Measurements from ENCODE around the gene MYO16. TPM values are rescaled to one million over a fixed set of nuclear protein-coding genes. Genes with fewer than 3 reads are reported as not detected.

The MYO16 gene
- total RNA-seq, 2 experiments from 2014 or later: not detected

DNA sequence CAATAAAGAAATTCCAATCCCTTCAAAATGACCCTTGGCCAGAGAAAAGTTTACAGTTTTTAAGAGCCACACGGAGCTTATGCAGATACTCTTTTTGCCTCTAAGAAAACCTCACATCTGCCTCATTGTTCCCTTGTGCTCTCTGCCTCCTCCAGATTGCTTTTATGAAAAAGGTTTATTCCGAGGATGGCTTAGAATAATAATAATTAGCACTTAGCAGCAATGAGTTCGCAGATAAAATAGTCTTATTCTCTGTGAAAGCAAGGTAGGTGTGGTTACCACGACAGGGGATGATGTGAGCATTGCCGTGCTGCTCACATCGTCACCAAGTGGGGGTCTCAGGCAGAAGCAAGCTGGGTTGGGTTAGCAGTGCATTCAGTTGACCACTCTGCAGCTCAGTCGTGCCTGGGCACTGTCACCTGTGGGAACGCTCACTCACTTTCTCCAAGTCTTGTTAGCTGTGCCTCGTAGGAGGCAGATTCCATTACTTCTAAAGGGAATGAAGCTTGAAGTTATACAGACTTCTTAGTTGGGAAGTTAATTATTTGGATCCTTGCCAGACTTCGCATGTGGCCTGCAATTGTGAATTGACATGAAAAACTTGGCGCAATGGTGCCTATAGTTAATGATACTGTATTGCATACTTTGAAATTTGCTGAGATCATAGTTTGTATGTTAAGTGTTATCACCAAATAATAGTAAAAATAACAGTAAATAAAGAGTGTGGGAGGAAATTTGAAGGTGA is 157.2 kb downstream of the MYO16 start:
- CTCF ChIA-PET: no interaction called here
- H3K4me1 Mint-ChIP-seq (ENCODE audit: low read depth): no peaks in the 10 kb centered on the region
- peaks cover 10% of the 10 kb centered on the region for H3K27me3 Mint-ChIP-seq (ENCODE audit: low read depth)
- intact Hi-C loops (cut with micrococcal nuclease): no loop called here
- no peaks in the 10 kb centered on the region for H3K9me3 Mint-ChIP-seq
- no peaks in the 10 kb centered on the region for H3K36me3 Mint-ChIP-seq (ENCODE audit: low read depth)
- H3K27ac Mint-ChIP-seq: no peak overlapping the region
- DNase-seq: no peak
- no peak overlapping the region for H3K4me3 Mint-ChIP-seq

DNA sequence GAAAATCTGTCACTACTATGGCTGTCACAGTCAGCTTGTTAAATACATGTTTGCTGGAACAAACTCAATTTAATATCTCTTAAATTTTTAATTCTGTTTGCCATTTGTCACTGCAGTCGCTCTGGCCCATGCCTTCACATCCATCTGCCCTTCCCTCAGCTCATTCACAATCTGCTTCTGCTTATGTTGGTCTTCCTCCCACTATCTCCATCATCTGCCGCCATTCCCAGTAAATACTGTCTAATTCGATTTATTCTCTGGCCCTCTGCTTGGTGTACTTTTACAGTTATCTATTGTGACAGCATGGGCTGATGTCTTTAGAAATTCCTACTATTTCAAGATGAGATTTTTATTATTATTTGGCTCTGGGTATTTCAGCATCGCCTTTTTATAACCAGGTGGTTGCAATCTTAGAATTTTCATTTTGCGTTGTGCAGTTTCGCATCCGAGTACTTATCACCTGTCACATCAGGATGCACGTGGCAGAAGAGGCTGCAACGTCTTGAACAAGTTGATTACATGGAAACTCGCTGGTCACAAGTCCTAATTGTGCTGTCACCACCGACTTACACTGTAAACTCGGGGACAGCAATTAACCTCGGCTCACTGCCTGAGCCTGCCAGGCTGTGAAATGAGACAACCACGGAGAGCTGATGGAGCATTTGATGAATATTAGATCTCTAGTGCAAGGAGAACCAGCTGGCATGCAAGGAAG is 158.4 kb downstream of the MYO16 start:
- Mint-ChIP-seq H3K9me3 (no peaks in the 10 kb centered on the region), H3K4me1 (ENCODE audit: low read depth) (no peaks in the 10 kb centered on the region)
- intact Hi-C loops (cut with micrococcal nuclease): no loop called here

DNA sequence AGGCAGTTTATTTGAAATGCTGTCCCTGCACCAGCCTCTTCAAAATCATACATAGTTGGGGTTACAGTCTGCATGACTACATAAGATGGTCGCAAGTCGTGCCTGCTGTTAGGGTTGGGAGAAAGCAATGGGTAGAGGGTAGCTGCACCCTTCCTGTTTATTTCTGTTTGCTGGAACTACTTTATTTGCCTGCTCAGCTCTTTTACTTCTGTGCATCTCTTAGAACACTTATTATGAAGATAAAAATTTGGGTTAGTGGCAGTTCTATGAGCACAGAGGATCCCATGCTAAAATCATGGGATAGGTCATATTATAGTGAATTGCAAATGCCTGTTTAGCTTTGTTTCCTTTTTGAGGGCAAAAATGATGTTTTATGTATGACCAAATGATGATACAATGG is 160.1 kb downstream of the MYO16 start:
- DNase-seq: no peak
- H3K27ac Mint-ChIP-seq: no peak overlapping the region
- H3K27me3 Mint-ChIP-seq (ENCODE audit: low read depth): peaks cover 11% of the 10 kb centered on the region
- CTCF ChIA-PET: no interaction called here
- H3K9me3 Mint-ChIP-seq: no peaks in the 10 kb centered on the region
- H3K4me3 Mint-ChIP-seq: no peak overlapping the region
- peaks cover 1% of the 10 kb centered on the region for H3K36me3 Mint-ChIP-seq (ENCODE audit: low read depth)
- intact Hi-C loops (cut with micrococcal nuclease): no loop called here
- H3K4me1 Mint-ChIP-seq (ENCODE audit: low read depth): no peaks in the 10 kb centered on the region

More for the DNA sequence above, 158.4 kb downstream of the MYO16 start:
- DNase-seq: no peak
- CTCF ChIA-PET: no interaction called here
- no peak overlapping the region for H3K4me3 Mint-ChIP-seq
- no peaks in the 10 kb centered on the region for H3K36me3 Mint-ChIP-seq (ENCODE audit: low read depth)
- peaks cover 11% of the 10 kb centered on the region for H3K27me3 Mint-ChIP-seq (ENCODE audit: low read depth)
- no peak overlapping the region for H3K27ac Mint-ChIP-seq

DNA sequence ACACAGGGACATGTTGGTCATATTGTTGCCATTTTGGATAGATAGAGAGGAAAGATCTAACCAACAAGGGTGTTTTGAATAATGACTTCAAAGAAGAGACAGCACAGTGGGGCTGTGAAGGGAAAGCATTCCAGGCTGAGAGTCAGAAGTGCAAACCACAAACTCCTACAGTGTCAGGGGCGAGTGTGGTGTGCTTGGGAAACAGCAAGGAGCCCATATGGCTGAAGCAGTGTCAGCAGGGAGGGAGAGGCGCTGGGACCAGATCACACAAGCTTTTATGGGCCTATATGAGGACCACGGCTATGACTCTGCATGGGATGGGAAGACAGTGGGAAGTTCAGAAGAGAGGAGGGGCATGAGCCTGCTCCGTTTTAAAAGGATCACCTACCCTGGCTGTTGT is 166.4 kb downstream of the MYO16 start:
- H3K27me3 Mint-ChIP-seq (ENCODE audit: low read depth): peaks cover 6% of the 10 kb centered on the region
- CTCF ChIA-PET: no interaction called here
- no peak overlapping the region for H3K27ac Mint-ChIP-seq
- DNase-seq: no peak
- H3K4me1 Mint-ChIP-seq (ENCODE audit: low read depth): no peaks in the 10 kb centered on the region
- no peak overlapping the region for H3K4me3 Mint-ChIP-seq
- intact Hi-C loops (cut with micrococcal nuclease): no loop called here
- H3K36me3 Mint-ChIP-seq (ENCODE audit: low read depth): peaks cover 1% of the 10 kb centered on the region
- H3K9me3 Mint-ChIP-seq: no peaks in the 10 kb centered on the region

DNA sequence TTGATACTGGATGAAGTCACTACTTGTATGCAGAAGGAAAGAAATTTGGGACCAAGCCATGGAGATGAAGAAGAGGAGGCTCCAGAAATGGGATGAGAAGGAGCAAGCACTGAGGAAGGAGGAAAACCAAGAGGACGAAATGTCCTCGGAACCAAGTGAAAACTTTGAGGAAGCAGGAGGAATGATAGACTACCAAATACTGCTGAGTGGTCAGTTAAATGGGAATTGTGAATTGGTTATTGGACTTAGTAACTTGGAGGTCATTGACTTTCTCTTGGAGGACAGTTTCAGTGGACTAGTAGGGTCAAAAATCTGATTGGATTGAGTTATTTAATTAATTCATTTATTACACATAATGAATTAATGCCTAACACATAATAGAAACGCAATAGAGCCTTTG is 167.9 kb downstream of the MYO16 start:
- CTCF ChIA-PET: no interaction called here

DNA sequence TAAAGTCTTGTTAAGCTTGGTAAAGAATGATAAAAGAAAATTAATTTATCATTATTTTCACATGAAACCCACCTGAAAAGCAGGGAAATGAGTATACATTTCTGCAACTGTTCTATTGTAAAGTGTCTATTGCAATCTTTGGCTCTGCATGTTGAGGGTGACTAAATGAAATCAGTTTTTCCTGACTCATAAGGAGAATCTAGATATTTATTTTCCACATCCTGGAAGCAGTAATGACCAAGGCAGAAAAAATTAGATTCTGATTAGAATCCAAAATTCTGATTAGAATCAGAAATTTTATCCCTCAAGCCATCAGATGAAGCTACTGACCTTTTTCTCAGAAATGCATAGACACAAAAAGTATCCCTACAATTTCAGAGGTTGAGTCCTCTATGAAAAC is 178.4 kb downstream of the MYO16 start:
- DNase-seq: no peak
- CTCF ChIA-PET: no interaction called here
- Mint-ChIP-seq H3K27me3 (ENCODE audit: low read depth) (no peaks in the 10 kb centered on the region), H3K4me1 (ENCODE audit: low read depth) (no peaks in the 10 kb centered on the region), H3K36me3 (ENCODE audit: low read depth) (no peaks in the 10 kb centered on the region), H3K4me3 (no peak overlapping the region), H3K27ac (no peak overlapping the region), H3K9me3 (no peaks in the 10 kb centered on the region)
- intact Hi-C loops (cut with micrococcal nuclease): no loop called here

More for the DNA sequence above, 167.9 kb downstream of the MYO16 start:
- Mint-ChIP-seq H3K27me3 (ENCODE audit: low read depth) (peaks cover 3% of the 10 kb centered on the region), H3K4me3 (no peak overlapping the region), H3K36me3 (ENCODE audit: low read depth) (peaks cover 1% of the 10 kb centered on the region), H3K9me3 (no peaks in the 10 kb centered on the region), H3K4me1 (ENCODE audit: low read depth) (no peaks in the 10 kb centered on the region), H3K27ac (no peak overlapping the region)
- DNase-seq: no peak
- intact Hi-C loops (cut with micrococcal nuclease): no loop called here

DNA sequence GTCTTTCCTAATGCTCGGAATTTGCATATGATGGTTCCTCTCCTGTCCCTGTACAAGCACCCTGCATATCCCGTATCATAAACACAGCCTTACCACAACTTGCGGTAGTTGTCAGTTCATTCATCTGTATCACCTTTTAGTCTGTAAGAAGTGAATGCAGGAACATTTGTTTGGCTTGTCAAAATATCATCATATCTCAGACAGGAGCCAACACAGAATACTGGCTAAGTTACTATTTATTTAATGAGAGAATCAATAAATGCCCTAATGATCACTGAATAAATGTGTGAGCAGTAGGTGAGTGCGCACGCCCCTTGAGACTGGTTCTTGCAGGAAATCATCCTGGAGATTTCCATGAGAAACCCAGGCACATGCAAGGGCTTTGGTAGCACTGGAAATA is 182.8 kb downstream of the MYO16 start:
- Mint-ChIP-seq H3K4me3 (no peak overlapping the region), H3K27me3 (ENCODE audit: low read depth) (no peaks in the 10 kb centered on the region), H3K27ac (no peak overlapping the region), H3K36me3 (ENCODE audit: low read depth) (no peaks in the 10 kb centered on the region), H3K9me3 (no peaks in the 10 kb centered on the region), H3K4me1 (ENCODE audit: low read depth) (no peaks in the 10 kb centered on the region)
- CTCF ChIA-PET: no interaction called here
- intact Hi-C loops (cut with micrococcal nuclease): no loop called here
- DNase-seq: no peak

DNA sequence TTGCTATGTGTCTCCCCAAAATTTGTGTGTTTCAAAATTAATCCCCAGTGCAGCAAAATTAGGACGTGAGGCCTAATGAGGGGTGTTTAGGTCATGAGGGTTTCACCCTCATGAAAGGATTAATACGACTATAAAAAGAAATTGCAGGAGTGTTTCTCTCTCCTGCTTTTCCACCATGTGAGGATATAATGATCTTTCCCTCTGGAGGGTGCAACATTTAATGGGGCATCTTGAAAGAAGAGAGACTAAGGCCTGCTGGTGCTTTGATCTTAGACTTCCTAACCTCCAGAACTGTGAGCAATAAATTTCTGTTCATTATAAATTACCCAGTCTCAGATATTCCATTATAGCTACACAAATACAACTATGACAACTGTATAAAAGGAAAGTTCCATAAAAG is 183.2 kb downstream of the MYO16 start:
- CTCF ChIA-PET: no interaction called here
- no peaks in the 10 kb centered on the region for H3K36me3 Mint-ChIP-seq (ENCODE audit: low read depth)
- no peaks in the 10 kb centered on the region for H3K9me3 Mint-ChIP-seq
- DNase-seq: no peak
- no peaks in the 10 kb centered on the region for H3K4me1 Mint-ChIP-seq (ENCODE audit: low read depth)
- no peaks in the 10 kb centered on the region for H3K27me3 Mint-ChIP-seq (ENCODE audit: low read depth)
- intact Hi-C loops (cut with micrococcal nuclease): no loop called here
- H3K27ac Mint-ChIP-seq: no peak overlapping the region
- no peak overlapping the region for H3K4me3 Mint-ChIP-seq

DNA sequence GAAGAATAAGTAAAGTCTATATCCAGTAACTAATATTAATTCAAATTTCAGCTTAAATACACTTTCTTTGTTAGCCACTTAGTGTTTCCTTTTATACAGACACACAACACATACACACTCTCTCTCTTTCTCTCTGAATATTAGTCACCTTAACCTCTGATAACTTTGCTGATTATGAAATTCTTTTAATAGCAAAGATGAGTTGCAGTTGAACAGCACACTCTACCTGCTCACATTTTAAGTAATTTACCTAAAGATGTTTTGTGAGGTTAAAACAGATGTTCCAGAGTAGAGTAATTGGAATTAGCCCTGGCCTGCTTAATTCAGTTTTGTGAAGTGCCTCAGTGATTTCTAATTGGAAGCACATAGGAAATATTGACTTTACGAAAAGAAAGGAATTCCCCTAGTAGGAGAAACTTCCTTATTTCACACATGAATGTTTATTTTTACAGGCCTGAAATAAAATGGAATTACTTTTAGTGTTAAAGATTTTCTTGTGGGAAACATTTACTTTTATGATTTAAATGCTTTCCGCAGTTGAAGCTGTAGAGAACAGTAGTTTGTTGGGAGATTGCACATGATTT is 184.3 kb downstream of the MYO16 start:
- Mint-ChIP-seq H3K36me3 (ENCODE audit: low read depth) (no peaks in the 10 kb centered on the region), H3K27ac (no peak overlapping the region), H3K9me3 (no peaks in the 10 kb centered on the region), H3K27me3 (ENCODE audit: low read depth) (no peaks in the 10 kb centered on the region), H3K4me1 (ENCODE audit: low read depth) (no peaks in the 10 kb centered on the region), H3K4me3 (no peak overlapping the region)
- intact Hi-C loops (cut with micrococcal nuclease): no loop called here
- DNase-seq: no peak
- CTCF ChIA-PET: no interaction called here

DNA sequence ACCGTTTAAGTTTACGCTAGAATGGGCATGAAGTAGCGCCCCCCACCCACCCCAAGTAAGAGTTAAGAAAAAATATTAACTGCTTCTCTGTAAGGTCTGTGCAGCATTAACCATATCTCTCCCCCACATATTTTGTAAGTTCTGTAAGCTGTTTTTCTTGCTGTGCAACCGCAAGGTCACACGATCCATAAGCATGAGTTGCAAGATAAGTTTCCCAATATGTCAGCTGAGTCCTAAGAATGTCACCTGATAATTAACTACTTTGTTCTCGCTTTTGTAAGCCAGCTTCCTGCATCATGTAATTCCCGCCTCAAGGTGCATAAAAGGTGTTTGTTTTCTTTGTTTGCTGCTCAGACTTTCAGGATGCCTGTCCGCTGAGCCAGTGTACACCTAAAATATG is 187.0 kb downstream of the MYO16 start:
- H3K27me3 Mint-ChIP-seq (ENCODE audit: low read depth): no peaks in the 10 kb centered on the region
- intact Hi-C loops (cut with micrococcal nuclease): no loop called here
- no peak overlapping the region for H3K4me3 Mint-ChIP-seq
- no peak overlapping the region for H3K27ac Mint-ChIP-seq
- no peaks in the 10 kb centered on the region for H3K9me3 Mint-ChIP-seq
- CTCF ChIA-PET: no interaction called here
- H3K36me3 Mint-ChIP-seq (ENCODE audit: low read depth): no peaks in the 10 kb centered on the region
- DNase-seq: no peak
- H3K4me1 Mint-ChIP-seq (ENCODE audit: low read depth): no peaks in the 10 kb centered on the region

DNA sequence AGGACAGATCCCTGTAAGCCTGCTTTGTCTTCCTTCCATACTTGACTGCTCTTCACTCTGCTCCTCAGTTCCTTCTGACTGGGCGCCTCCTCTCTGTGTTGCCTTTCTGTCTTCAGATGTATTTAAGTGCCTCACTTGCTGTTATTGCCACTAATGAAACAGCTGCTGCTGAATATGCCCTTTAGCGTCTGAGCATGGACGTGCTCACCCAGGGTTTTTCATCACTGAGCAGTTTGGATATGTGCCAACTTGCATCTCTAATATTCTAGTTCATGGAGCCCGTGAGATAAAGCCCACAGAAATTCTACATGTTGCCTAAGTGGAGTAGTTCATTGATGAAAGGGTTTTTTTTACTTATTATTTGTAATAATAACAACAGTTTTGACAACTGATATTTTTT is 198.2 kb downstream of the MYO16 start:
- Mint-ChIP-seq H3K4me1 (ENCODE audit: low read depth) (no peaks in the 10 kb centered on the region), H3K9me3 (peaks cover 6% of the 10 kb centered on the region), H3K27ac (no peak overlapping the region), H3K27me3 (ENCODE audit: low read depth) (peaks cover 4% of the 10 kb centered on the region), H3K36me3 (ENCODE audit: low read depth) (peaks cover 2% of the 10 kb centered on the region), H3K4me3 (no peak overlapping the region)
- intact Hi-C loops (cut with micrococcal nuclease): no loop called here
- no peak for DNase-seq
- CTCF ChIA-PET: interaction anchor here (0.6 kb wide), 1 partner anchor 202 kb away, joined by 3 read pairs; no protein-coding TSS in a partner anchor

DNA sequence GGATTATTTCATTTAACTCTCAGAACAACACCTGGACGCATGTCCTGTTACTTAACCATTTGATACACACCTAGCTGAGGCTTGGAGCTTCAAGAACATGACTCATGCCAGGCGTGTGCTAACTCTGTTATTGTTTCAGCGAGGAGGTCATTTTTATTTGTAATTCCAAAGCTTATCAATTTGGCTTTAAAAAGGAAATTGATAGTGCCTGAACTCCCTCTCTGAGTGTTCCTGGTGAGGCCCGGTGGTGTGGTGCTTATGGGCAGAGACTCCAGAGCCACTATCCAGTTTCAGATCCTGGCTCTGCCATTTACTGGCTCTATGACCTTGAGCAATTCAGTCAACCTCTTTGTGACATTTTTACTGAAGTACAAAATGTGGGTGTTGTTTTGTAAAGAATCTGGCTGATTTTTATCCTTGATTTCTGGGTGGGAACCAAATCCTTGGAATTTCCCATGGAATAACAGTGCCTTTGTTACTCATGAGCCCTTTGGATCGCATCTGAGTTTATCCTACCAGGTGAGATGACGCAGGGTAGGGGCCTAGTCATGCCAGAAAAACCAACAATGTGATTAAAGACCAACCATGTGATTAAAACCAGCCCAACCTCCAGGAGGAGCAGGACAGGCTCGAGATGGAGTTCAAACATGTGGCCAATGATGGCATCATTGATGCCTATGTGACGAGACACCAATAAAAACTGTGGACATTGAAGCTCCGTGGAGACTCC is 198.8 kb downstream of the MYO16 start:
- Mint-ChIP-seq H3K4me3 (no peak overlapping the region), H3K4me1 (ENCODE audit: low read depth) (no peaks in the 10 kb centered on the region), H3K27ac (no peak overlapping the region), H3K27me3 (ENCODE audit: low read depth) (peaks cover 4% of the 10 kb centered on the region), H3K36me3 (ENCODE audit: low read depth) (peaks cover 2% of the 10 kb centered on the region), H3K9me3 (peaks cover 6% of the 10 kb centered on the region)
- intact Hi-C loops (cut with micrococcal nuclease): no loop called here
- CTCF ChIA-PET: no interaction called here
- DNase-seq: no peak
